Iris pigment epithelial cell (primary cell): ENCODE data around the gene CHST12.
"Not testable (repeated sequence)": the region's sequence is repeated elsewhere in the genome, so short reads cannot be mapped to it uniquely, and the experiment has no call there.

Source experiments
- DNase-seq: peaks from one replicate; pipeline ENCODE4 v3.0.0-alpha.2; 2011; ENCODE audit warnings: low read depth

CHST12 gene

GRCh38 chr7:2378125-2378524 lies 25.3 kb upstream of the CHST12 start:
- not testable (repeated sequence) for DNase-seq

- DNase-seq: no peak
Measured at GRCh38 chr7:2379161-2379560, 24.2 kb upstream of the CHST12 start.

- DNase-seq: no peak
Measured at GRCh38 chr7:2379821-2380450, 23.5 kb upstream of the CHST12 start.

GRCh38 chr7:2380461-2380860 lies 22.9 kb upstream of the CHST12 start:
- DNase-seq: no peak

- no peak for DNase-seq
Measured at GRCh38 chr7:2381227-2381626, 22.2 kb upstream of the CHST12 start.

- DNase-seq: no peak
Measured at GRCh38 chr7:2381881-2382509, 21.4 kb upstream of the CHST12 start.

GRCh38 chr7:2383543-2384274 lies 19.7 kb upstream of the CHST12 start:
- no peak for DNase-seq

GRCh38 chr7:2384354-2385243 lies 18.8 kb upstream of the CHST12 start:
- no peak for DNase-seq

GRCh38 chr7:2386122-2386521 lies 17.3 kb upstream of the CHST12 start:
- DNase-seq: peak; percentile 26

- no peak for DNase-seq
Measured at GRCh38 chr7:2386964-2387669, 16.3 kb upstream of the CHST12 start.

GRCh38 chr7:2387897-2388636 lies 15.3 kb upstream of the CHST12 start:
- DNase-seq: no peak

- DNase-seq: no peak
Measured at GRCh38 chr7:2388637-2388954, 14.8 kb upstream of the CHST12 start.

- peak; percentile 34 for DNase-seq
Measured at GRCh38 chr7:2390020-2390816, 13.2 kb upstream of the CHST12 start.

GRCh38 chr7:2393706-2394105 lies 9.7 kb upstream of the CHST12 start:
- DNase-seq: no peak

GRCh38 chr7:2394566-2395082 lies 8.8 kb upstream of the CHST12 start:
- no peak for DNase-seq

GRCh38 chr7:2398506-2398905 lies 4.9 kb upstream of the CHST12 start:
- no peak for DNase-seq

GRCh38 chr7:2399848-2400587 lies 3.4 kb upstream of the CHST12 start:
- peak; percentile 95 for DNase-seq

GRCh38 chr7:2402687-2403013 lies 761 bp upstream of the CHST12 start:
- DNase-seq: no peak
